Activated naive CD4-positive, alpha-beta T cell treated with anti-CD3 and anti-CD28 coated beads for 36 hours (primary cell): ENCODE measurements around the gene ZFX. TPM values are rescaled to one million over a fixed set of nuclear protein-coding genes. Genes with fewer than 3 reads are reported as not detected.
A peak's percentile ranks its signal among the peaks of the same experiment; 100 is the strongest.

ENCODE experiments used
- CTCF ChIA-PET: fragments of 350-600 bp; sonication (Branson Sonifier 250); formaldehyde crosslinking; loops from one replicate; lab custom pipeline; 2021; ENCODE audit warnings: antibody characterized with exemption; lab: Charles Lee
- DNase-seq: peaks from one replicate; pipeline ENCODE4 v3.0.0-alpha.2; 2020
- H3K27ac Mint-ChIP-seq: one replicate; pipeline ENCODE4 v1.8.0; 2021; ENCODE audit warnings: mild to moderate bottlenecking, mixed read lengths
- H3K27me3 Mint-ChIP-seq: one replicate; pipeline ENCODE4 v1.8.0; 2021; ENCODE audit warnings: low read depth, mixed read lengths
- H3K36me3 Mint-ChIP-seq: one replicate; pipeline ENCODE4 v1.8.0; 2021; ENCODE audit warnings: low read depth, mixed read lengths
- H3K4me1 Mint-ChIP-seq: one replicate; pipeline ENCODE4 v1.8.0; 2021; ENCODE audit warnings: low read depth, mixed read lengths
- H3K4me3 Mint-ChIP-seq: one replicate; pipeline ENCODE4 v1.8.0; 2021; ENCODE audit warnings: mild to moderate bottlenecking, moderate library complexity, mixed read lengths
- H3K9me3 Mint-ChIP-seq: one replicate; pipeline ENCODE4 v1.8.0; 2021; ENCODE audit warnings: mixed read lengths
- intact Hi-C: fragments of 100-400 bp; cut with micrococcal nuclease; formaldehyde crosslinking; loops from one replicate; pipeline ENCODE4 v1.15.1; 2023
- total RNA-seq, 2 experiments: library from RNA; stranded (reverse); gene quantifications; one replicate each; pipeline ENCODE4 v1.2.3, GENCODE V29; 2021

The ZFX gene
- total RNA-seq, 2 experiments from 2014 or later: 27.1 to 27.9 TPM

- DNase-seq: no peak
- Mint-ChIP-seq H3K27me3 (no peaks in the 10 kb centered on the region), H3K36me3 (no peaks in the 10 kb centered on the region), H3K27ac (no peak overlapping the region), H3K4me1 (peaks cover 27% of the 10 kb centered on the region), H3K9me3 (no peaks in the 10 kb centered on the region), H3K4me3 (no peak overlapping the region)
- intact Hi-C loops: no loop called here
- CTCF ChIA-PET: no interaction called here
Measured at GRCh38 chrX:24144528-24144927, 5.0 kb upstream of the ZFX start.

GRCh38 chrX:24145303-24146186 is 4.0 kb upstream of the ZFX start:
- no peaks in the 10 kb centered on the region for H3K27me3 Mint-ChIP-seq
- no peaks in the 10 kb centered on the region for H3K36me3 Mint-ChIP-seq
- peaks cover 27% of the 10 kb centered on the region for H3K4me1 Mint-ChIP-seq
- H3K4me3 Mint-ChIP-seq: no peak overlapping the region
- CTCF ChIA-PET: interaction anchor here (0.7 kb wide), 1 partner anchor 60 kb away, joined by 3 read pairs; no protein-coding TSS in a partner anchor
- no peak for DNase-seq
- intact Hi-C loops: no loop called here
- H3K27ac Mint-ChIP-seq: no peak overlapping the region
- no peaks in the 10 kb centered on the region for H3K9me3 Mint-ChIP-seq

- Mint-ChIP-seq H3K4me3 (peak overlapping the region; percentile 18), H3K9me3 (no peaks in the 10 kb centered on the region), H3K4me1 (peaks cover 30% of the 10 kb centered on the region), H3K27me3 (no peaks in the 10 kb centered on the region), H3K36me3 (peaks cover 5% of the 10 kb centered on the region), H3K27ac (peak overlapping the region; percentile 36)
- DNase-seq: no peak
- CTCF ChIA-PET: interaction anchor here (0.6 kb wide), 1 partner anchor 11 kb away, joined by 4 read pairs; no protein-coding TSS in a partner anchor
- intact Hi-C loops: no loop called here
Measured at GRCh38 chrX:24146283-24146949, 3.1 kb upstream of the ZFX start.

GRCh38 chrX:24147165-24147564 is 2.4 kb upstream of the ZFX start:
- intact Hi-C loops: no loop called here
- Mint-ChIP-seq H3K9me3 (no peaks in the 10 kb centered on the region), H3K36me3 (peaks cover 5% of the 10 kb centered on the region), H3K4me1 (peaks cover 36% of the 10 kb centered on the region), H3K4me3 (no peak overlapping the region), H3K27ac (peak overlapping the region; percentile 96), H3K27me3 (no peaks in the 10 kb centered on the region)
- CTCF ChIA-PET: no interaction called here
- DNase-seq: no peak

- Mint-ChIP-seq H3K27me3 (no peaks in the 10 kb centered on the region), H3K4me3 (peak overlapping the region; percentile 76), H3K27ac (peak overlapping the region; percentile 96), H3K36me3 (peaks cover 10% of the 10 kb centered on the region), H3K4me1 (peaks cover 46% of the 10 kb centered on the region), H3K9me3 (no peaks in the 10 kb centered on the region)
- intact Hi-C loops: no loop called here
- CTCF ChIA-PET: no interaction called here
- DNase-seq: no peak
Measured at GRCh38 chrX:24148121-24148520, 1.4 kb upstream of the ZFX start.

- intact Hi-C loops: no loop called here
- Mint-ChIP-seq H3K4me1 (peaks cover 51% of the 10 kb centered on the region), H3K27me3 (no peaks in the 10 kb centered on the region), H3K4me3 (peak overlapping the region; percentile 76), H3K36me3 (peaks cover 15% of the 10 kb centered on the region), H3K27ac (peak overlapping the region; percentile 96), H3K9me3 (no peaks in the 10 kb centered on the region)
- peak; percentile 38 for DNase-seq
- CTCF ChIA-PET: no interaction called here
Measured at GRCh38 chrX:24148535-24149350, 786 bp upstream of the ZFX start.

- Mint-ChIP-seq H3K9me3 (no peaks in the 10 kb centered on the region), H3K4me3 (peak overlapping the region; percentile 80), H3K27ac (peak overlapping the region; percentile 89), H3K4me1 (peaks cover 56% of the 10 kb centered on the region), H3K27me3 (no peaks in the 10 kb centered on the region), H3K36me3 (peaks cover 15% of the 10 kb centered on the region)
- intact Hi-C loops: loop anchor here (1.0 to 5.0 kb wide), 12 partner anchors 19 to 543 kb away; partner anchors contain the start of genes APOO, EIF2S3, POLA1 and PRDX4
- CTCF ChIA-PET: interaction anchor here (0.6 to 1.2 kb wide), 2 partner anchors 14 to 69 kb away, joined by 3 to 4 read pairs; no protein-coding TSS in a partner anchor
- DNase-seq: peak; percentile 89
Measured at GRCh38 chrX:24150051-24150790, 692 bp downstream of the ZFX start.

GRCh38 chrX:24150898-24151297 is 1.4 kb downstream of the ZFX start:
- H3K36me3 Mint-ChIP-seq: peaks cover 17% of the 10 kb centered on the region
- H3K4me3 Mint-ChIP-seq: peak overlapping the region; percentile 80
- H3K9me3 Mint-ChIP-seq: no peaks in the 10 kb centered on the region
- CTCF ChIA-PET: interaction anchor here (1.2 kb wide), 1 partner anchor 13 kb away, joined by 3 read pairs; no protein-coding TSS in a partner anchor
- H3K27me3 Mint-ChIP-seq: no peaks in the 10 kb centered on the region
- H3K4me1 Mint-ChIP-seq: peaks cover 53% of the 10 kb centered on the region
- intact Hi-C loops: loop anchor here (1.0 to 5.0 kb wide), 12 partner anchors 18 to 542 kb away; partner anchors contain the start of genes APOO, EIF2S3, POLA1 and PRDX4
- no peak for DNase-seq
- H3K27ac Mint-ChIP-seq: peak overlapping the region; percentile 89

GRCh38 chrX:24151513-24151912 is 2.0 kb downstream of the ZFX start:
- Mint-ChIP-seq H3K9me3 (no peaks in the 10 kb centered on the region), H3K4me1 (peaks cover 57% of the 10 kb centered on the region), H3K4me3 (peak overlapping the region; percentile 80), H3K27ac (peak overlapping the region; percentile 89), H3K36me3 (peaks cover 19% of the 10 kb centered on the region), H3K27me3 (no peaks in the 10 kb centered on the region)
- DNase-seq: no peak
- intact Hi-C loops: loop anchor here (2.0 to 5.0 kb wide), 4 partner anchors 199 to 541 kb away; partner anchors contain the start of genes POLA1 and PRDX4
- CTCF ChIA-PET: interaction anchor here (1.2 kb wide), 1 partner anchor 13 kb away, joined by 3 read pairs; no protein-coding TSS in a partner anchor

- H3K4me1 Mint-ChIP-seq: peaks cover 59% of the 10 kb centered on the region
- peaks cover 22% of the 10 kb centered on the region for H3K36me3 Mint-ChIP-seq
- DNase-seq: peak; percentile 18
Measured at GRCh38 chrX:24153178-24153795, 3.8 kb downstream of the ZFX start.

GRCh38 chrX:24153796-24154189 is 4.3 kb downstream of the ZFX start:
- H3K27me3 Mint-ChIP-seq: no peaks in the 10 kb centered on the region
- no peaks in the 10 kb centered on the region for H3K9me3 Mint-ChIP-seq
- intact Hi-C loops: loop anchor here (1.0 to 5.0 kb wide), 3 partner anchors 16 to 486 kb away; partner anchors contain the start of gene PRDX4
- no peak overlapping the region for H3K4me3 Mint-ChIP-seq
- DNase-seq: no peak
- CTCF ChIA-PET: no interaction called here
- peaks cover 22% of the 10 kb centered on the region for H3K36me3 Mint-ChIP-seq
- H3K27ac Mint-ChIP-seq: peak overlapping the region; percentile 89
- peaks cover 57% of the 10 kb centered on the region for H3K4me1 Mint-ChIP-seq

More at GRCh38 chrX:24153178-24153795, 3.8 kb downstream of the ZFX start:
- Mint-ChIP-seq H3K27me3 (no peaks in the 10 kb centered on the region), H3K9me3 (no peaks in the 10 kb centered on the region), H3K27ac (peak overlapping the region; percentile 89), H3K4me3 (peak overlapping the region; percentile 80)
- intact Hi-C loops: loop anchor here (5.0 kb wide), 2 partner anchors 421 to 486 kb away; partner anchors contain the start of gene PRDX4
- CTCF ChIA-PET: no interaction called here
